Large intestine (tissue), 12 donors: ENCODE data around the gene NOL8. TPM values are rescaled to one million over a fixed set of nuclear protein-coding genes. Genes with fewer than 3 reads are reported as not detected.

Experiments used
- DNase-seq, 2 donors: peaks; one replicate each; pipeline versions ENCODE4 v3.0.0 to v3.0.0-alpha.2; 2013
- H3K27ac ChIP-seq: one replicate; pipeline ENCODE4 v1.5.1; 2013; ENCODE audit warnings: low read length
- H3K27me3 ChIP-seq: 2 replicates; pipeline ENCODE4 v1.6.1; 2013; ENCODE audit warnings: low read length; ENCODE audit not compliant: control insufficient read depth, insufficient read depth
- H3K36me3 ChIP-seq: 2 replicates; pipeline ENCODE4 v1.6.1; 2013; ENCODE audit warnings: low read length; ENCODE audit not compliant: control insufficient read depth, insufficient read depth
- H3K4me1 ChIP-seq: one replicate; pipeline ENCODE4 v1.6.1; 2013; ENCODE audit warnings: low read length; ENCODE audit not compliant: control insufficient read depth, insufficient read depth
- H3K4me3 ChIP-seq: one replicate; pipeline ENCODE4 v1.5.1; 2013; ENCODE audit warnings: low read length
- H3K9me3 ChIP-seq: one replicate; pipeline ENCODE4 v1.6.1; 2013; ENCODE audit warnings: mild to moderate bottlenecking, low read depth, low read length, moderate library complexity; ENCODE audit not compliant: control insufficient read depth
- WGBS: methylation state at CpG from one replicate; pipeline ENCODE4 v1.1.5; 2013; ENCODE audit warnings: low lambda C conversion rate; ENCODE audit not compliant: insufficient coverage; 5-methylcytosine and 5-hydroxymethylcytosine counted together
- long read RNA-seq, 11 donors: transcript quantifications; one replicate each; lab custom pipeline, GENCODE V29; 2026
- polyA plus RNA-seq: library from polyadenylated mRNA; unstranded; fragments of 120-200 nt; gene quantifications from one replicate; pipeline ENCODE4 v1.2.1, GENCODE V29; 2013

The NOL8 gene
- polyA plus RNA-seq = 38.8 TPM
- long read RNA-seq, donor 1 = 0 reads
- long read RNA-seq, donor 2, partial matches to known transcripts = 0 of 1 reads
- long read RNA-seq, donor 2, other reads (novel, unspliced or antisense) = 0 of 1 reads
- long read RNA-seq, donor 3 = 0 reads
- long read RNA-seq, donor 4 = 0 reads
- long read RNA-seq, donor 5 = 0 reads
- long read RNA-seq, donor 6, partial matches to known transcripts = 0 of 1 reads
- long read RNA-seq, donor 6, other reads (novel, unspliced or antisense) = 0 of 1 reads
- long read RNA-seq, donor 7 = 0 reads
- long read RNA-seq, donor 8, full-length matches to known transcripts = 2 of 2 reads
- long read RNA-seq, donor 8, partial matches to known transcripts = 0 of 2 reads
- long read RNA-seq, donor 8, other reads (novel, unspliced or antisense) = 0 of 2 reads
- long read RNA-seq, donor 9, partial matches to known transcripts = 0 of 1 reads
- long read RNA-seq, donor 9, other reads (novel, unspliced or antisense) = 0 of 1 reads
- long read RNA-seq, donor 10 = 0 reads
- long read RNA-seq, donor 11, partial matches to known transcripts = 0 of 1 reads
- long read RNA-seq, donor 11, other reads (novel, unspliced or antisense) = 0 of 1 reads

DNA sequence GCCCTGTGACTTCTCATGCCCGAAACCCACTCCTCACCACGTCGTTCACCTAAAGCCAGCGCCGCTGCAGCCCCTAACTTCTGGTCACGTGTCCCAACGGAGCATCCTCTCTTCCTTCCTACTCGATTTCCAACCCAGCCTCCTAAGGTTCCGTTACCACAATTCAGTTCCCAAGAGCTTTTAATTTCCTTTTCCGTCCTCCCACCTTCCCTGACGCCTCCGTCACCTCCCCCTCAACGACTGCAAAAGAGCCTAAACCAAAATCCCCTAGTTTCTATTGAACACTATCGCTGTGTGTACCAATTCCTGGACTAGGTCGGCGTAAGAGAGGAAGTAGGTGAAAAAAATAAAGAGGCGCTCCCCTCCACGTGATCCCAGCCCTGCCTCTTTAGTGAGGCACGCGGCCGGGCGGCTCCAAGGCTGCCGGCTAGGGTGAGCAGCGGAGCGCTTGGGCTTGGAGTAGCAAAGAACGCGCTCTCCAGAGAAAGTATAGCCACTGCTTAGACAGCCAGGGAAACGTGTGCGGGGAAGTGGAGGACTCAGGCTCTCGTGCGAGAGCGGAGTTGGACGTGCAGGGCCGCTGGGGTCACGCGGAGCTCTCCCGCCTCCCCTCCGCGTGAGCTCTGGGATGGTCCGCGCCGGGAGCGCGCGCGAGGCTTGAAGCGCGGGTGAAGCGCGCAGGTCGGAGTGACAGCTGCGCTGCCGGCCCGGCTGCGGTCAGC is at the start of gene NOL8, which contains the start of gene CENPP:
Gene NOL8 (minus strand): TSS at position 82 of the 722 bp plus-strand sequence. CDS start 1,189 bp downstream, outside the sequence.
Gene CENPP (plus strand): TSS at position 685 of the 722 bp plus-strand sequence.
- peak within 1 kb of the TSS; percentile 95 for H3K27ac ChIP-seq
- peak within 1 kb of the TSS; percentile 77 for H3K4me3 ChIP-seq
- peaks cover 6% of the 10 kb centered on the region for H3K4me1 ChIP-seq
- H3K9me3 ChIP-seq = no peaks in the 10 kb centered on the region
- H3K36me3 ChIP-seq = peaks cover 13% of the 10 kb centered on the region
- no peaks in the 10 kb centered on the region for H3K27me3 ChIP-seq
- peak; percentile 82 to 98 for DNase-seq
- WGBS = 0% methylated on average over 3 of the region's 55 CpGs

DNA sequence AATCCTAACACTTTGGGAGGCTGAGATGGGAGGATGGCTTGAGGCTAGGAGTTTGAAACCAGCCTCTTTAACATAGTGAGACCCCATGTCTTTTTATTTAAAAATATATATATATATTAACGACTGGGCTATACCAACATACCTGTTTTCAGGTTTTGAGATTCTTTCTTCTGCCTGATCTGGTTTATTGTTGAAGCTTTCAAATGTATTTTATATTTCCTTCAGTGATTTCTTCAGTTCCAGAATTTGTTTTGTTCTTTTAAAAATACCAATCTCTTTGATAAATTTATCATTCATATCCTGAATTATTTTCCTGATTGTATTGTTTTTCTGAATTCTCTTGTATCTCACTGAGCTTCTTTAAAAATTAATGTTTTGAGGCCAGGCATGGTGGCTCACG is 48.0 kb upstream of the NOL8 start:
- WGBS = 100% methylated on average over 1 of the region's 2 CpGs
- DNase-seq = no peak
- H3K4me3 ChIP-seq = no peak overlapping the region

DNA sequence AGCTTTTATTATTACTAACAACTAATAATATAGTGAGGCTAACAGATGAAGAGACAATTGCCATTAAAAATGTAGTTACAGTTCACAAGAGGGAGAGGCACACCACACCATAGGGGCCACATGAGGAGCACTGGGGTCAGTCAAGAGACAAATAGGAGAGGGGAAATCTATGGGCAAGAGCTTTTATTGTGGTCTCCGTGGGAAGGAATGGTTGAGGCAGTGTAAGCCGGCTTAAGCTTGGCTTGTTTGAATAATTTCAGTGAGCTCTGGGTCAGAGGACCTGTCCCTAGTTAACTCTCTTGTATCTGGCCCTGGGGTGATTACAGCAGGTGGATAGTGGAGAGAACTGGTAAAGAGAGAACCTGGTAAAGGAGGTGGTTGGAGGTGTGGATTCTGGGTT is 43.9 kb upstream of the NOL8 start:
- Histone ChIP-seq H3K36me3 (no peaks in the 10 kb centered on the region), H3K4me3 (no peak overlapping the region), H3K4me1 (no peaks in the 10 kb centered on the region), H3K27ac (no peak overlapping the region), H3K27me3 (no peaks in the 10 kb centered on the region), H3K9me3 (peaks cover 14% of the 10 kb centered on the region)
- DNase-seq = no peak
- WGBS = 10% methylated on average over 2 of the region's 2 CpGs

More for the DNA sequence above, 48.0 kb upstream of the NOL8 start:
- no peaks in the 10 kb centered on the region for H3K27me3 ChIP-seq
- H3K27ac ChIP-seq = no peak overlapping the region
- H3K9me3 ChIP-seq = peaks cover 26% of the 10 kb centered on the region
- H3K36me3 ChIP-seq = no peaks in the 10 kb centered on the region
- peaks cover 4% of the 10 kb centered on the region for H3K4me1 ChIP-seq

DNA sequence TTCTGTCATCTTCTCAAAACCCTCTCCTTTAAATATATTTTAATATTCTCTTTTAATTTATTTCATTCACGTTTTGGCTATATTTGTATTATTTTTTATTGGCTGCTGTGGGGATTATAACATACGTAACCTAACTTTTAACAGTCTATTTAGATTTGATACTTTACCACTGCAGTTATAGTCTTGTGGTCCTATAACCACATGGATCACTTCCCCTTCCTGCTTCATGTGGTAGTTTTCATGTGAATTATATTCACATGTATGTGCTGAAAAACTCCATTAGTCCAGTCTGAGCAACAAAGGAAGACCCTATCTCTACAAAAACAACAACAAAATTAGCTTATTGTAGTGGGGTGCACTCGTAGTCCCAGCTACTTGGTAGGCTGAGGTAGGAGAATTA is 34.9 kb upstream of the NOL8 start:
- peaks cover 6% of the 10 kb centered on the region for H3K4me1 ChIP-seq
- H3K4me3 ChIP-seq = no peak overlapping the region
- H3K27me3 ChIP-seq = no peaks in the 10 kb centered on the region
- H3K27ac ChIP-seq = no peak overlapping the region
- peaks cover 9% of the 10 kb centered on the region for H3K9me3 ChIP-seq
- 93% methylated on average over 2 of the region's 3 CpGs for WGBS
- no peaks in the 10 kb centered on the region for H3K36me3 ChIP-seq
- no peak for DNase-seq

DNA sequence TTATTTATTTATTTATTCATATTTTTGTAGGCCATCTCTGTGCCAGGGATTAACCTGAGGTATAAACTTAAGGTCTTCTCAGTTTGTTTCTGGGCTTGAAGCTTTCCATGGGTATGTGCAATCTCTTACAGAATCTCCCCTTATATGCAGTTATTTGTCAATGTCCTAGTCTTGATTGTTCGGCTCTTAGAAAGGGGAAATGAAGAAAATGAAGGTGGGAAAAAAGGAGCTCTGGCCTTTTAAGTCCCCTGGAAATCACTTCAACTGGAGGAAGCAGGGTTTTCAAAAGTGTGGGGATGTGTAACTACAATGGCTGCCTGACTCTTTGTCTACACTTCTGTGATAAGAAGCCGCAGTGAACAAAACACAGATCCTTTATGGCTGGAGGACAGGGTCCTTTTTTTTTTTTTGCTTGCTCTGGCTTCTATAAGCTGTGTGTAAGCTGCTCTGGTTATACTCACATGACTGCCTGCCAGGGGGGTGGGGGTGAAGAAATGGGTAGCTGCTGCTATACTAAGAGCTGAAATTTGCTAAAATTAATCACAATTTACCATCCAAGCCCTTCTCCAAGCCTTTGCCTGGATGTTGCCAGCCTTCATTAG is 34.3 kb upstream of the NOL8 start:
- H3K4me3 ChIP-seq = no peak overlapping the region
- no CpG with 5 or more reads among the region's 2 CpGs for WGBS
- peak; percentile 31 to 71 for DNase-seq
- peak overlapping the region; percentile 56 for H3K27ac ChIP-seq
- H3K27me3 ChIP-seq = no peaks in the 10 kb centered on the region
- H3K4me1 ChIP-seq = peaks cover 6% of the 10 kb centered on the region
- H3K36me3 ChIP-seq = no peaks in the 10 kb centered on the region
- peaks cover 9% of the 10 kb centered on the region for H3K9me3 ChIP-seq

DNA sequence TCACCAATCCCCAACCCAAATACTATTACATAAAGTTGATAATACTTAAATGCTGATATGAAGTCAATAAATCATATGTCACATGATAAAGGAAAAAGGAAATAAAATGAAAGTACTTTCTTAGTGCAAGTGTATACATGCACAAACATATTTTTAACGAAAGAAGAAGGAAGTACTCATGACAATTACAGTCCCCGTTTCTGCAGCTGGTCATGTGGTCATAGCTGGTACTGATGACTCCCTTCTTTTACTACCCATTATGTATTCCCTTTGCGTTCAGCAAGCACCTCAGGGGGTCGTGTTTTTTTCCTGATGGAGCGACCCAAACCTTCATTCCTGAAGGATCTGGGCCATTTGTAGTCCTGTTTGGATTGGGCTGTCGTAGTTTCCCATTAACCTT is 27.9 kb upstream of the NOL8 start:
- H3K9me3 ChIP-seq = peaks cover 7% of the 10 kb centered on the region
- no peak for DNase-seq
- peaks cover 3% of the 10 kb centered on the region for H3K4me1 ChIP-seq
- H3K27ac ChIP-seq = no peak overlapping the region
- H3K36me3 ChIP-seq = no peaks in the 10 kb centered on the region
- H3K27me3 ChIP-seq = no peaks in the 10 kb centered on the region
- no CpG with 5 or more reads among the region's 6 CpGs for WGBS
- H3K4me3 ChIP-seq = no peak overlapping the region

DNA sequence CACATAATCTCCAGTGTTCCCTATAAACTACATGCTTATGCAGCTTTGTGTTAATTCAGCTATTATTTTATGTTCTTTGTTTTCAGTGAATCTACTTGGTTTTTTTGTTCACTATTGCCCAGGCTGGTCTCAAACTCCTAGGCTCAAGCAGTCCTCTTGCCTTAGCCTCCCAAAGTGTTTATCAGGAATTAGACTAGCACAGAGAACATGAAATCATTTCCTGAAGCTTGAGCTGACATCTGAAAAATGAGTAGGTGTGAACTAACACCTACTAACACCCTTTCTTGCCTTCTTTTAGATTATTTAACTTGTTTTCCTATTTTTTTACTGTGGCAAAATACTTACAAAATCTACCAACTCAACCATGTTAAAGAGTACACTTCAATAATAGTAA is 25.6 kb upstream of the NOL8 start:
- Histone ChIP-seq H3K9me3 (peaks cover 4% of the 10 kb centered on the region), H3K36me3 (no peaks in the 10 kb centered on the region), H3K27me3 (no peaks in the 10 kb centered on the region), H3K4me1 (peaks cover 3% of the 10 kb centered on the region), H3K4me3 (no peak overlapping the region), H3K27ac (peak overlapping the region; percentile 56)
- no peak for DNase-seq

DNA sequence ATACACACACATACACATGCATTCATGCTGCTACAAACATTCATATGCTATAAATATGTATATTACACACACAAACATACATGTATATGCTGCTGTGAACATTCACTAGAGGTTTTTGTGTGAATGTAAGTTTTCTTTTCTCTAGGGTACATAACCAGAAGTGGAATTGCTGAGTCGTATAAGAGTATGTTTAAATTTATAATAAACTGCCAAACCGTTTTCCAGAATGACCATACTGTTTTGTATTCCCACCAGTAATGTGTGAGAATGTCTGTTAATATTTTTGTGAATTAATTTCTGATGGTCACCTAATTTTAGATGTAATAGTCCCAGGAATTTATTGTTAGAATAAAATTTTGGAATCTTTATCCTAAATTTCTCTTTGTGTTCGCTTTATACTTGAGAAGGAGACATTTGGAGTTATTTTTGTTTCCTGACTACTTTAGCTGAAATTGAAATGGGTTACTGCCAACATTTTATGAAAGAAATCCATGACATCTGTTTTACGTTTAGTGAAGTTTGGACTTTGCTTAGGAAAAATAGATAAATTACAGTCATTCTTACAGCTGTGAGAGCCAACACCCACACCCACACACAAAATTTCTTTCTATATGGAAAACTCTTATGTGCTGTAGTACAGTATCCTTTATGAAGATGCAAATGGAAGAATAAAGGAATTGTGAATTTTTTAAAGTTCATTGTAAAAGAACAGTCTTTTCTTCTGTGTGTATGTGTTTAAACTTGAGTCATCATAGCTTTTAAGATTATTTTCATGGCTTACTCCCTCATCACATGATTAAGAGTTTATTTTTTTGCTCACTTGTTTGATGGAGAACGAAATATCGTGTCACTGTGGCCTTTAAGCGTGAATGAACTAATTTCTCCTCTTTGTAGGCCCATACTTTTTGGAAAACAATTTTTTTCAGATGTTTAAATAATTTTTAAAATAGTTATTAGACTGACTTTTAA is 24.9 kb upstream of the NOL8 start:
- H3K4me1 ChIP-seq = peaks cover 3% of the 10 kb centered on the region
- peak overlapping the region; percentile 56 for H3K27ac ChIP-seq
- H3K9me3 ChIP-seq = no peaks in the 10 kb centered on the region
- no peak overlapping the region for H3K4me3 ChIP-seq
- DNase-seq = peak; percentile 14 to 34
- WGBS = 54% methylated on average over 5 of the region's 7 CpGs
- no peaks in the 10 kb centered on the region for H3K36me3 ChIP-seq
- H3K27me3 ChIP-seq = no peaks in the 10 kb centered on the region

DNA sequence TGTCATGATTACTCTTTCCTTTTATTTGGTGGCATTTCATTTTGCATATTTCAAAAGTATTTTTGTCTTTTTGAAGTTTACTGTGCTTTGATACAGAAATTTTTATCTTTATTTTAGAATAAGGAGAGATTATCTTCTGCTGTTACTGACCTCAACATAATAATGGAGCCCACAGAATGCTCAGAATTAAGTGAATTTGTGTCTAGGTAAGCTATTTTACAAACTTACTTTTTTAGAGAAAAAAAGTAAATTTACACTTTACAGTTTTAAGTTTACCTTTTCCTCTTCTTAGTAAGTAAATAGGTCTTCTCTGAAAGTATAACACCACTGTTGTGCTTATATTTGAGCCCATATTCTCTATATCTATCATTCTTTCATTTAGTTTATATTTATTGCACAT is 20.4 kb upstream of the NOL8 start:
- H3K36me3 ChIP-seq = no peaks in the 10 kb centered on the region
- DNase-seq = no peak
- H3K4me3 ChIP-seq = no peak overlapping the region
- H3K4me1 ChIP-seq = no peaks in the 10 kb centered on the region
- H3K27me3 ChIP-seq = no peaks in the 10 kb centered on the region
- no peak overlapping the region for H3K27ac ChIP-seq
- H3K9me3 ChIP-seq = no peaks in the 10 kb centered on the region
